NCI-H2107 (cell line): ENCODE measurements around the gene LNP1.

Source experiments
- DNase-seq: peaks from one replicate; lab custom pipeline; 2025; lab: John Stamatoyannopoulos, UW

Gene LNP1

GRCh38 chr3:100399341-100400071 lies 1.8 kb upstream of the LNP1 start:
- no peak for DNase-seq

GRCh38 chr3:100400419-100400779 lies 940 bp upstream of the LNP1 start:
- no peak for DNase-seq

- DNase-seq: no peak
Measured at GRCh38 chr3:100401674-100402041, 319 bp downstream of the LNP1 start.

- no peak for DNase-seq
Measured at GRCh38 chr3:100402256-100402655, 917 bp downstream of the LNP1 start.

- DNase-seq: no peak
Measured at GRCh38 chr3:100402891-100403290, 1.6 kb downstream of the LNP1 start.

- DNase-seq: no peak
Measured at GRCh38 chr3:100403362-100404249, 2.3 kb downstream of the LNP1 start.

- no peak for DNase-seq
Measured at GRCh38 chr3:100404250-100404548, 2.9 kb downstream of the LNP1 start.

GRCh38 chr3:100407164-100407563 lies 5.8 kb downstream of the LNP1 start:
- no peak for DNase-seq

GRCh38 chr3:100407977-100408532 lies 6.7 kb downstream of the LNP1 start:
- no peak for DNase-seq

- DNase-seq: no peak
Measured at GRCh38 chr3:100411091-100411982, 10.0 kb downstream of the LNP1 start.

GRCh38 chr3:100412912-100413590 lies 11.7 kb downstream of the LNP1 start:
- DNase-seq: no peak

GRCh38 chr3:100413613-100414012 lies 12.3 kb downstream of the LNP1 start:
- DNase-seq: no peak

GRCh38 chr3:100416176-100416575 lies 14.8 kb downstream of the LNP1 start:
- DNase-seq: no peak

- no peak for DNase-seq
Measured at GRCh38 chr3:100416863-100417262, 15.5 kb downstream of the LNP1 start.

- DNase-seq: no peak
Measured at GRCh38 chr3:100419406-100419805, 18.1 kb downstream of the LNP1 start.

GRCh38 chr3:100420885-100421284 lies 19.5 kb downstream of the LNP1 start:
- no peak for DNase-seq

- DNase-seq: no peak
Measured at GRCh38 chr3:100423611-100424010, 22.3 kb downstream of the LNP1 start.

- no peak for DNase-seq
Measured at GRCh38 chr3:100424261-100424660, 22.9 kb downstream of the LNP1 start.

- DNase-seq: no peak
Measured at GRCh38 chr3:100425316-100425715, 24.0 kb downstream of the LNP1 start.

GRCh38 chr3:100426067-100426682 lies 24.8 kb downstream of the LNP1 start:
- DNase-seq: no peak

GRCh38 chr3:100427699-100428098 lies 26.4 kb downstream of the LNP1 start:
- DNase-seq: no peak
